Measurements from ENCODE around the gene USP12.

GRCh38 chr13:27086599-27087265 lies 84.9 kb downstream of the USP12 start:
- TF ChIP-seq CTCF (IDR thresholded peaks at IDR 0.05; ENCODE audit: low read depth, low read length) (no peak), EZH2phosphoT487 (IDR thresholded peaks at IDR 0.05; ENCODE audit: low read depth) (no peak)

Measured in OCI-LY3 (cell line).